G401 (cell line): ENCODE measurements around the gene ZNF490. TPM values are rescaled to one million over a fixed set of nuclear protein-coding genes. Genes with fewer than 3 reads are reported as not detected.
A peak's percentile ranks its signal among the peaks of the same experiment; 100 is the strongest.

Experiments
- DNase-seq: peaks from one replicate; pipeline ENCODE4 v3.0.0-alpha.2; 2015; ENCODE audit warnings: low spot score
- in situ Hi-C: cut with HindIII; loops from 2 replicates; pipeline ENCODE4 v1.10.0; 2016; ENCODE audit warnings: low sequenced_read_pairs, mixed read lengths
- total RNA-seq: library from RNA; depleted of rRNA; stranded (reverse); fragments of >200 nt; shearing (Covaris generic); gene quantifications from 2 replicates; pipeline ENCODE4 v1.2.3, GENCODE V29; 2014; rRNA removed

The ZNF490 gene
- total RNA-seq, 1 experiment from 2014 or later = 4.8 TPM

- in situ Hi-C loops = no loop called here
- DNase-seq = peak; percentile 100
These were observed 59.4 kb downstream of the ZNF490 start, which contains the start of gene ZNF564 for GRCh38 chr19:12551060-12551832. Gene ZNF564 (minus strand): TSS chr19:12551482. CDS start chr19:12551332, 150 bp downstream.

- DNase-seq = no peak
- in situ Hi-C loops = no loop called here
These were observed 63.7 kb downstream of the ZNF490 start for GRCh38 chr19:12546903-12547302.

- in situ Hi-C loops = no loop called here
- no peak for DNase-seq
These were observed 64.5 kb downstream of the ZNF490 start for GRCh38 chr19:12546068-12546467.

GRCh38 chr19:12545267-12545666 lies 65.3 kb downstream of the ZNF490 start:
- in situ Hi-C loops = no loop called here
- DNase-seq = no peak

GRCh38 chr19:12544401-12544876 lies 66.2 kb downstream of the ZNF490 start:
- DNase-seq = no peak

GRCh38 chr19:12543855-12544254 lies 66.8 kb downstream of the ZNF490 start:
- no peak for DNase-seq
- in situ Hi-C loops = no loop called here

More at GRCh38 chr19:12544401-12544876, 66.2 kb downstream of the ZNF490 start:
- in situ Hi-C loops = no loop called here

Other genes starting within 250 kb of the ZNF490 start
- gene ZNF442, start 245.1 kb downstream of the ZNF490 start, total RNA-seq = 2.5 and 7.7 TPM in 2 replicates
- gene ZNF799, start 209.5 kb downstream of the ZNF490 start, total RNA-seq = 4.6 and 7.4 TPM in 2 replicates
- gene ZNF443, start 169.8 kb downstream of the ZNF490 start, total RNA-seq = 4.9 and 6.3 TPM in 2 replicates
- gene ZNF709, start 126.0 kb downstream of the ZNF490 start, total RNA-seq = 6.2 and 7.6 TPM in 2 replicates
- 6.4 TPM in 2 replicates for gene ZNF564, start 59.3 kb downstream of the ZNF490 start, total RNA-seq
- 3.8 and 9.2 TPM in 2 replicates for gene ZNF791, start 107 bp upstream of the ZNF490 start, total RNA-seq
- gene MAN2B1, start 55.9 kb upstream of the ZNF490 start, total RNA-seq = 30.0 and 58.1 TPM in 2 replicates
- gene WDR83, start 56.0 kb upstream of the ZNF490 start, total RNA-seq = 10.9 and 17.9 TPM in 2 replicates
- gene DHPS, start 71.1 kb upstream of the ZNF490 start, total RNA-seq = 70.6 and 99.0 TPM in 2 replicates
- gene GNG14, start 77.2 kb upstream of the ZNF490 start, total RNA-seq = not detected in 2 replicates
- 39.2 and 41.6 TPM in 2 replicates for gene FBXW9, start 85.8 kb upstream of the ZNF490 start, total RNA-seq
- gene TNPO2, start 113.1 kb upstream of the ZNF490 start, total RNA-seq = 43.9 and 63.1 TPM in 2 replicates
- gene TRIR, start 123.9 kb upstream of the ZNF490 start, total RNA-seq = 621 and 678 TPM in 2 replicates
- gene GET3, start 126.7 kb upstream of the ZNF490 start, total RNA-seq = 232 and 263 TPM in 2 replicates
- gene BEST2, start 141.0 kb upstream of the ZNF490 start, total RNA-seq = not detected in 2 replicates
- gene HOOK2, start 164.7 kb upstream of the ZNF490 start, total RNA-seq = 19.4 and 20.2 TPM in 2 replicates
- gene JUNB, start 180.7 kb upstream of the ZNF490 start, total RNA-seq = 28.3 and 35.9 TPM in 2 replicates
- 290 and 300 TPM in 2 replicates for gene PRDX2, start 191.0 kb upstream of the ZNF490 start, total RNA-seq
- not detected in 2 replicates for gene THSD8, start 191.3 kb upstream of the ZNF490 start, total RNA-seq
- 69.1 and 124 TPM in 2 replicates for gene RNASEH2A, start 195.8 kb upstream of the ZNF490 start, total RNA-seq
- gene RTBDN, start 223.8 kb upstream of the ZNF490 start, total RNA-seq = 5.7 and 8.0 TPM in 2 replicates
- 20.4 and 22.6 TPM in 2 replicates for gene MAST1, start 227.7 kb upstream of the ZNF490 start, total RNA-seq